Hindlimb muscle (tissue), 1 donor: ENCODE results near the gene MYLK2. TPM values are rescaled to one million over a fixed set of nuclear protein-coding genes. Genes with fewer than 3 reads are reported as not detected.
A peak's percentile ranks its signal among the peaks of the same experiment; 100 is the strongest.

Source experiments
- DNase-seq: peaks from one replicate; pipeline ENCODE4 v3.0.0-alpha.2; 2013
- polyA plus RNA-seq: library from polyadenylated mRNA; unstranded; fragments of 120-200 nt; gene quantifications from one replicate; pipeline ENCODE4 v1.2.1, GENCODE V29; 2013; ENCODE audit not compliant: insufficient read length

Gene MYLK2
- polyA plus RNA-seq, 1 donor, result 54.0 TPM

- peak; percentile 87 for DNase-seq
Observed at GRCh38 chr20:31879143-31879987, 60.2 kb downstream of the MYLK2 start.

- DNase-seq, result no peak
Observed at GRCh38 chr20:31881945-31882344, 62.8 kb downstream of the MYLK2 start.

GRCh38 chr20:31883829-31884228 lies 64.7 kb downstream of the MYLK2 start:
- DNase-seq, result no peak

Other genes starting within 250 kb of the MYLK2 start
- gene ID1, start 214.1 kb upstream of the MYLK2 start, polyA plus RNA-seq, result 22.8 TPM
- 9.2 TPM for gene COX4I2, start 181.4 kb upstream of the MYLK2 start, polyA plus RNA-seq
- gene BCL2L1, start 96.5 kb upstream of the MYLK2 start, polyA plus RNA-seq, result 28.1 TPM
- gene TPX2, start 80.1 kb upstream of the MYLK2 start, polyA plus RNA-seq, result 20.7 TPM
- gene FOXS1, start 26.2 kb downstream of the MYLK2 start, polyA plus RNA-seq, result 4.5 TPM
- gene DUSP15, start 51.2 kb downstream of the MYLK2 start, polyA plus RNA-seq, result 3.0 TPM
- gene TTLL9, start 51.3 kb downstream of the MYLK2 start, polyA plus RNA-seq, result 0.25 TPM
- 19.2 TPM for gene PDRG1, start 132.7 kb downstream of the MYLK2 start, polyA plus RNA-seq
- gene XKR7, start 148.8 kb downstream of the MYLK2 start, polyA plus RNA-seq, result 0.05 TPM
- 6.8 TPM for gene CCM2L, start 191.1 kb downstream of the MYLK2 start, polyA plus RNA-seq
- 5.0 TPM for gene HCK, start 232.9 kb downstream of the MYLK2 start, polyA plus RNA-seq